HG02840 (cell line): ENCODE data around the gene DIAPH2.
A peak's percentile ranks its signal among the peaks of the same experiment; 100 is the strongest.

Experiments used
- ATAC-seq: cut with Tn5 transposase; IDR thresholded peaks from one replicate; pipeline ENCODE4 v1.9.1; 2021; ENCODE audit warnings: mild to moderate bottlenecking, moderate library complexity, moderate number of reproducible peaks; ENCODE audit not compliant: unreplicated experiment, low FRiP score

DIAPH2 gene

GRCh38 chrX:97334850-97335249 is 650.2 kb downstream of the DIAPH2 start:
- no peak for ATAC-seq

DNA sequence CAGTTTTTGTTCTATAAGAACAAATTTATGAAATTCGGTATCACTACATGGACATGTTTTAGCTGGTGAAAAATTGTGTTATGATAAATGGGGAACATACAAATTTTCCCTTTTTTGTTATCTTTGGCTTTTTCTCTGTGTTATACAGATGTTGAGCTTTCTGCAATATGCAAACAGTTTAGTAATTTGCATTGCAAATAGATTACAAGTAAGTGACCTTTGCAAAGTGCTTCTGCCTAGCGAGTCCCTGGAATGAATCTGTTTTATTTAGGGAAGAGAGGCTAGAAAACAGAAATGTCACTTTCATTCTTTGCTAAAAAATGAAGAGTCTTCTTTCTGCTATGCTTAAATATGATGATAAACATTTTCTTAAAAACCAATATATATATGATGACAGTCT is 660.1 kb downstream of the DIAPH2 start:
- no peak for ATAC-seq

GRCh38 chrX:97358941-97359340 is 674.3 kb downstream of the DIAPH2 start:
- no peak for ATAC-seq

DNA sequence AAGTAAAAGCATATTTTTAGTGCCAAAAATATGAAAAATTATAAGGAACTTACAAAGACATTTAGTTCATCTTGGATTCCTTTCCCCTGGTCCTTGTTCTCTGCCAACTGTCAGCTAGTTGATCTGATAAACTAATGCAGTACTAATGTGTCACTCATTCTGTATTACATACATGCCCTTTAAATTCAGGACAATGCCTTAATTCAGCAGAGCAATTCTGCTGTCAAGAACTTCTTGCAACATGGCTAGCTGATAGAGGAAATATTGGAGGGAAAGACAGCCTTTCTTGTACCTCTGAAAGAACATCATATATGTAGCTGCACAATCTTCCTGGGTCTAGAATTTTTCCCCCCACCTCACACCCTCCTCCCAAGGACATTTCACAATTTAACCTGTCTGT is 679.2 kb downstream of the DIAPH2 start:
- ATAC-seq = no peak

DNA sequence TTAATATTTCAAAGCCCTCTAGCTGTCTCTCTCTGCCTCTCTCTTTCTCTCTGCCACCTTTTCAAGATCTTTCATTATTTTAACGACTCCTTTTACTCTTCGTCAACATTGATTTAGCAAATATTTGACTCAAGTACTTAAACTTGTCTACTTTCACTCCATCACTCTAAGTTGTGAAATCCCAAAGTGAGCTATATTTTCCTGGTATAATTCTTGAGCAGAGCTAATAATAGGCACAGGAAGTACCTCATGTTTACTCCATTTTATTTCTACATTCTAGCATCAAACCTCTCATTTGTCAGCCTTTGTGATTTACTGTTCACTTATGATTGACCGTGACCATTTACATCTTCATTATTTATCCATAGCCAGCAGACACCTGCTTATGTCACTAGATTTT is 681.6 kb downstream of the DIAPH2 start:
- no peak for ATAC-seq

DNA sequence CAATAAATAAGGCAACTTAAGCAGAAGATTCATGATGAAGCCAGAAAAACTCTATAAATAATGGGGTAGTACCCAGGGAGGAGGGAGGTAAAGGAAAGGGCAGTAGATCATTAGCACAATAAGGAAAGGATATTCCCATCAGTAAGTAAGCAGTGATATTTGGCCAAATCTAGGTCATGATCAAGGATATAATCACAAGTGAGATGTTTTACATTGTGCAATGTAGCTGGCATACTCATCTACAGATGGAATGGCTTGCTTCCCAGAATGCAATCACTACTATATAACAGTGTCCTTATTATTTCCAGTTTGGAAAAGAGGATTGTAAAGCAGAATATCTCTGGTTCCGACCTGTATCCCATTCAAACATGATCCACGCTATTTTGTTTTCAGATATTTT is 682.5 kb downstream of the DIAPH2 start:
- ATAC-seq = no peak

- no peak for ATAC-seq
These were observed 685.3 kb downstream of the DIAPH2 start for GRCh38 chrX:97369947-97370346.

DNA sequence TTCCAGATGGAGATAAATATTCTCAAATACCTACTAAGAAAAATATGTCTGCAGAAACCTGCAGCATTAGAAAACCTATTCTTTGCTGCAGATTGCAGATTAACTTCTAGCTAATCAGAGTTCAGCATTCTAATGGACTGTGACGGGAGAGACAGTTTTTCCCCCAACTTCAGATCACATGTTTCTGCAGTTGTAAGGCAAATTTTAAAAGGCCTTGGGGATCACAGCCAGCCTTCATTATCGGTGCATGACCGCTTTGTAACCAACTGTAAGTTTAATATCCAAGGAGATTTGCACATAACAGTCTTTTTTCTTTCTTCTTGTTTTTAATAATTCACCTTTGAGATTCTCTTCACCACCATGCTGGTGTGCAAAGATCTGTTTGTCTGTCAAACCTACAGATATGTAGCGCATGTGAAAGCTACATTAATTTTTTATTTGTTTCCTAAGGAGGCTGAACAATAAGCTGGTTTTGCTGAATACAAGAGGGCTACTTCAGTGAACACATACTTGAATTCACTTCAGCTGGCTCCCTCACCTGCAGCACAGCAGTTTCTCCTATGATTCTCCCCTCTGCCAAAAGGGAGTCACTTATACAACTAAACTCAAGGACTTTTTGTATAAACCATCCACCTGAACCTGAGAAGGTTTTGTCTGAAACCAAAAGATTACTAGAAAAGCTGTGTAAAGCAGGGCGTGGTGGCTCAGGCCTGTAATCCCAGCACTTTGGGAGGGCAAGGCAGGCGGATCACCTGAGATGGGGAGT is 687.5 kb downstream of the DIAPH2 start:
- ATAC-seq = no peak

DNA sequence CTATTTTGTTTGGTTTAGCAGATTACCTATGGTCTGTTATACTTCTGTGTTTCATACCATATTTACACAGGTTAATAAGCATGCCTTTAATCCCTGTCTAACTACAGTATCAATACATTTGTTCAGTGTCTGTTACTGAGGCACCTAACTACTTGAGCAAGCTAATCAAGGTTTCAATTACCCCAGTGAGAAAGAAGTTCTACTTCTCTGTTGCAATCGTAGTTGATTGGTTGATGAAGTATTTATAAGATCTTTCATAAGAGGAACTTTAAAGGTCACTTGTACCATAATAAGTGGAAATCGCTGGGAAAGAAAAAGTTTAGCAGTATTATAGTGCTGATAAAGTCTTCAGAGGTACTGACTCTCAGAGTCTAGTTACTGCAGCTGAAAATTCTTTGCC is 689.6 kb downstream of the DIAPH2 start:
- ATAC-seq = no peak

GRCh38 chrX:97380200-97380599 is 695.6 kb downstream of the DIAPH2 start:
- no peak for ATAC-seq

- ATAC-seq = no peak
These were observed 700.0 kb downstream of the DIAPH2 start for GRCh38 chrX:97384685-97385084.

DNA sequence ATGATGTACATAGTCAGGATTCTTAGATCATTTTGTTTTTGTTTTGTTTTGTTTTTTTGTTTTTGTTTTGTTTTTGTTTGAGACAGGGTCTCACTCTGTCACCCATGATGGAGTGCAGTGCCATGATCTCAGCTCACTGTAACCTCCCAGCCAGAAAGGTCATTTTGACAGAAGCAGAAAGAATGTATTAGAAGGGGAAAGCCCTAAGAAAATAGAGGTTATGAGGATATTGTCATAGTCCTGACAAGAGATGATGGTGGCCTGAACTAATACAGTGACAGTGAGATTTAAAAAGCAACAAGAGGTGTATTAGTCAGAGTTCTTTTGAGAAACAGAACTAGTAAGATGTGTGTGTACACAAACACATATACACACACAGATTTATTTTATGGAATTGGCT is 702.4 kb downstream of the DIAPH2 start:
- no peak for ATAC-seq

GRCh38 chrX:97389761-97390192 is 705.1 kb downstream of the DIAPH2 start:
- no peak for ATAC-seq

GRCh38 chrX:97397371-97397770 is 712.7 kb downstream of the DIAPH2 start:
- ATAC-seq = no peak

DNA sequence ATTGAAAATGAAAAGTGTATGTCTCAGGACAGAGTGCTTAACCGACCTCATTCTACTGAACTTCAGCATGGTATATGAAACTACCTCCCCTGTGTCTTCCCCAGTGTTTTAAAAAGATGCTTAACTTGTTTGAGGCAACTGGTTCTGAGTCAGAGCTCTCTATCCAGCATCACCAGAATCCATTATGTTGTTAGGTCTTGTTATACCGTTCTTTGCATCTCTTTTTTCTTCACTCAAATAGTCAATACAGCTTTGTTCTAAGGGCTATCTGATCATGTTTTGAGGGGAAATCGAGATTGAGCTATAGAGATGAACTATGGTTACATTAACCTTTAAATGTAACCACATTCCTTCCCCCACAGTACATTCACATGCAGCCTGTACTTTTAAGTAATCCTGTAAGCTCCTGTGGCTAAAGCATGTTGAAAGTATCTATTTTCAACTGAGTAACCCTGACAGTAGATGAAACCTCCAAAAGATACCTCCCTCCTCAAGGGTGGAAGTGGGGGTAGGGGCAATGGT is 713.4 kb downstream of the DIAPH2 start:
- peak; percentile 45 for ATAC-seq

DNA sequence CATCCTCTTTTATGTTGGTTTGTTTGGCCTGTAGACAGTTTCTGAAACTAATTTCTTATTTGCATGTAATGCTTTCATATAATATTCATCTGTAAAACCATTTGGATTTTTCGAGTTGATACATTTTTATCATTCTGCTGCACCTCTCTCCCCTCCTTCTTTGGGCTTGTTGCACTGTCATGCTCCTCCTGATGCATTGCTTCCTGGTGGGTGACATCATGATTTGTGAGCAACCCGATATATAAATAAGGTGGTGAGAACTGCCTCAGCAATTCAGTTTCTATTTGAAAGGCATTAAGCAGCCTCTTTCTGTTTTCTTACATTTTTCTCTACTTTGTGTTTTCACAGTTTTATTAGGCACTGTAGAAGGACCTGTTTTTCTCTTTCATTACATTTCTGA is 714.8 kb downstream of the DIAPH2 start:
- no peak for ATAC-seq

GRCh38 chrX:97400492-97400891 is 715.9 kb downstream of the DIAPH2 start:
- ATAC-seq = no peak

DNA sequence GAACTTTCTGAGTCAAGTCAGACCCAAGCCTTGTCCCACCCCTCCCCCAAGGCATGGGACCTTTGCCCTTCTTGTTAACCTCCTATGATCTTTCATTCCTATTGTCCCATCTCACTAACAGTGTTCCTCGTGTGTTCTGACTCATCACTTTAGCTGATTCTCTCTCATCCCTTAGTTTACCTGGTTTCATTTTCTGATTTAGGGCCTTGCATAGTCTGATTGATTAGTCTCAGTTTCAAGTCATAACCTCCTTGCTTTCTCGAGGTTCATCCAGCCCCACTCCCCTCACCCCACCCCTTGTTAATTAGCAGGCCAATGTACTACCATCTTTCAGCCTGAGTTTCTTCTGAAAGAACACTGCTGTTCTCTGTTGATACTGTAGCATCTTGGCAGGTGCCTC is 716.5 kb downstream of the DIAPH2 start:
- ATAC-seq = peak; percentile 62

DNA sequence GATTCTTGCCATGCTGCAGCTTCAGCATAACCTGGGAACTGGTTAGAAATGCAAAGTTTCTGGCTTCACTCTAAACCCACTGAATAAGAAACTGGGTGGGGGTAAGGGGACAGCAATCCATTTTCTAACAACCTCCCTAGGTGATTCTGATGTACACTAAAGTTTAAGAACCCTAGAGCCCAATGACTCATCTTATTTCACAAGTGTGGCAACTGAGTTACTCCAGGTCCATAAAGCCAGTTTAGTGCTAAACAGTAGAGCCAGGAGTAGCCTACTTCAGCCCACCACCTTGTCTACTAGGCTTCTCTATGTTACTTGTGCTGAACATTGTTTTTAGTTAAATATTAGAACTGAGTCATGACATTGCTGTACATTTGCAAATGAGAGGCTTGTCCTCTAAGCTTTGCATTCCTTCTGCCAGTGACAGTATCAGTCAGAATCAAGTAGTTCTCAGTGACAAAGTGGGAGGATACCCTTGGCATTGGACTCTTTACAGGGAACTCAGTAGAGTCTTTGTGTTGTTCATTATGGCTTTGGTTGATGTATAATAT is 717.0 kb downstream of the DIAPH2 start:
- ATAC-seq = peak; percentile 3

GRCh38 chrX:97402333-97402732 is 717.7 kb downstream of the DIAPH2 start:
- no peak for ATAC-seq

DNA sequence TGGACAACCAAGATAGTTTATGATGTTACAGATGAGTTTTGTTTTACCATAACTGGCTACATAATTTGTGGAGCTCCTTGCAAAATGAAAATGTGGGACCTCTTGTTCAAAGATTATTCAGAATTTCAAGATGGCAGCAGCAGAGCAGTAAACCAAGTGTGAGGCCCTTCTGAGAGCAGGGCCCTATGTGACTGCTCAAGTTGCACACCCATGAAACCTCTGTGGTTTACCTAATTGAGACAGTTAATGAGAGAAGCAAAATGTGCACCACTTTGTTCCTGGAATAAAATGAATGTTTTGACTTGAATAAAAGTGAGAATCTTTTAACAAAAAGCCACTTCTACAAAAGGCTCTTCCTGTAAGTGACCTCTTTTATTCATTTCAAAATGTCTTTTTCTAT is 718.3 kb downstream of the DIAPH2 start:
- ATAC-seq = no peak

DNA sequence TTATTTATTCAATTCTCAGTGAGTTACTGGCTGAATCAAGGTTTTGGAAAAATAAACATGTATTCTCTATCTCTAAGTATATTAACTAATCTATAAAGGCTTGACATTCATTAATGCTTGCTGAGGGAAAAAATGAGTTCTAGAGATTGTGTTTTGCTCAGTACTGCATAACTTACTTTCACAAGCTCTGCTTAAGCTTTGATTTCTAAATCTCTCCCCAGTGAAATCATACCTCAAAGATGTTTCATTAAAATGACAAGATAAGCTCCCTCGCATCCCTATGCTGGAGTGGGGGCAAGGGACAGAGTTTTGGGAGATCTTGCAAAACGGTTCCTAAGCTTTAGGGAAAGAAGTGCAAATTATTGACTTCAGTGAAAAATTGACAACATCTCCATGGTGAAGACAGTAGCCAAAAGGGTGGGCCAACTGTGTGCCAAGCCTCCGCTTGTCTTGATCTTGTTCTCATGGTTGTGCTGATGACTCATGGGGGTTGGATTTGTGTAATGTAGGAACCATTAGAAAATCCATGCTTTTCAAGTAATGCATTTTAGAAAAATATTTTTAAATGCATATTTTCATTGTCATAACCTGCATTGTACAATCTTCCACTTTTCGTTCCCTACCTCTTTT is 720.5 kb downstream of the DIAPH2 start:
- no peak for ATAC-seq
